PC-3 (cell line): Measurements from ENCODE around the gene MYO18A. TPM values are rescaled to one million over a fixed set of nuclear protein-coding genes. Genes with fewer than 3 reads are reported as not detected.

Experiments
- ATAC-seq: fragments of 200-7000 bp; cut with Tn5 transposase; 2 replicates; pipeline ENCODE4 v1.9.1; 2020; ENCODE audit warnings: mild to moderate bottlenecking, moderate library complexity
- BruUV-seq: library from RNA; stranded (reverse); fragments of 400-500 nt; replicated peaks from 2 replicates; lab custom pipeline; 2021; lab: Mats Ljungman, UMichigan
- CTCF ChIA-PET: fragments of 300-600 bp; sonication (Branson Sonifier 250); formaldehyde crosslinking; loops from one replicate; lab custom pipeline; 2022; ENCODE audit warnings: antibody characterized with exemption; lab: Charles Lee
- POLR2A ChIA-PET: fragments of 300-600 bp; sonication (Branson Sonifier 250); formaldehyde crosslinking; loops from one replicate; lab custom pipeline; 2022; ENCODE audit warnings: antibody characterized with exemption; ENCODE audit not compliant: unreplicated experiment; lab: Charles Lee
- DNase-seq: peaks from one replicate; pipeline ENCODE4 v3.0.0-alpha.2; 2015
- H2AFZ ChIP-seq: fragments of 300-600 bp; sonication (generic); 2 replicates; pipeline ENCODE4 v1.6.0; 2016; ENCODE audit warnings: antibody characterized with exemption, low read length
- H3F3A ChIP-seq: fragments of 300-600 bp; sonication (generic); one replicate; pipeline ENCODE4 v1.6.0; 2017; ENCODE audit warnings: antibody characterized with exemption, low read length, control low read depth, mild to moderate bottlenecking; ENCODE audit not compliant: unreplicated experiment
- H3K27ac ChIP-seq: fragments of 300-600 bp; sonication (generic); 2 replicates; pipeline ENCODE4 v1.5.1; 2016; ENCODE audit warnings: mild to moderate bottlenecking, low read length
- H3K27me3 ChIP-seq: fragments of 300-600 bp; sonication (generic); 2 replicates; pipeline ENCODE4 v1.6.1; 2016; ENCODE audit warnings: low read length, mixed read lengths
- H3K36me3 ChIP-seq: fragments of 300-600 bp; sonication (generic); 2 replicates; pipeline ENCODE4 v1.6.1; 2016; ENCODE audit warnings: low read depth, mixed run types, low read length, mixed read lengths
- H3K4me1 ChIP-seq: fragments of 300-600 bp; sonication (generic); 2 replicates; pipeline ENCODE4 v1.5.1; 2016; ENCODE audit warnings: low read length; ENCODE audit not compliant: insufficient read depth
- H3K4me2 ChIP-seq: fragments of 300-600 bp; sonication (generic); 2 replicates; pipeline ENCODE4 v1.6.0; 2016; ENCODE audit warnings: low read length
- H3K4me3 ChIP-seq: fragments of 300-600 bp; sonication (generic); 2 replicates; pipeline ENCODE4 v1.5.1; 2016; ENCODE audit warnings: mild to moderate bottlenecking, low read length, mixed read lengths
- H3K79me2 ChIP-seq: fragments of 300-600 bp; sonication (generic); 2 replicates; pipeline ENCODE4 v1.6.1; 2017; ENCODE audit warnings: low read length, mixed read lengths
- H3K9ac ChIP-seq: fragments of 300-600 bp; sonication (generic); 2 replicates; pipeline ENCODE4 v1.6.0; 2016; ENCODE audit warnings: mild to moderate bottlenecking, low read length
- H3K9me2 ChIP-seq: fragments of 300-600 bp; sonication (generic); replicated peaks from 2 replicates; pipeline ENCODE4 v1.6.1; 2016; ENCODE audit warnings: mixed run types, low read length, mixed read lengths
- H3K9me3 ChIP-seq: fragments of 300-600 bp; sonication (generic); 2 replicates; pipeline ENCODE4 v1.6.1; 2016; ENCODE audit warnings: low read length, mixed read lengths
- H4K20me1 ChIP-seq: fragments of 300-600 bp; sonication (generic); 2 replicates; pipeline ENCODE4 v1.6.1; 2016; ENCODE audit warnings: low read length, mixed read lengths
- CTCF ChIP-seq: fragments of 300-600 bp; sonication (generic); conservative IDR thresholded peaks from 2 replicates; pipeline ENCODE4 v1.5.1; 2017; ENCODE audit warnings: antibody characterized with exemption, low read depth, mild to moderate bottlenecking, low read length
- EZH2 ChIP-seq: fragments of 300-600 bp; sonication (generic); IDR thresholded peaks from one replicate; pipeline ENCODE4 v1.6.1; 2017; ENCODE audit warnings: antibody characterized with exemption, mild to moderate bottlenecking, low read length; ENCODE audit not compliant: unreplicated experiment
- EZH2phosphoT487 ChIP-seq: fragments of 300-600 bp; sonication (generic); IDR thresholded peaks from 2 replicates; pipeline ENCODE4 v1.6.1; 2018; ENCODE audit warnings: mild to moderate bottlenecking, antibody characterized with exemption, low read length, borderline replicate concordance
- intact Hi-C: fragments of 100-400 bp; cut with micrococcal nuclease; formaldehyde crosslinking; loops from 2 replicates; pipeline ENCODE4 v1.9.0; 2023
- total RNA-seq: library from RNA; depleted of rRNA; stranded (reverse); fragments of >200 nt; gene quantifications from 2 replicates; pipeline ENCODE4 v1.2.3, GENCODE V29; 2014

MYO18A gene
- total RNA-seq, 1 experiment from 2014 or later = 28.0 TPM

- H3K27ac ChIP-seq = peak overlapping the region; percentile 70
- no peaks in the 10 kb centered on the region for H3K9me3 ChIP-seq
- no peaks in the 10 kb centered on the region for H3F3A ChIP-seq
- H3K9me2 ChIP-seq = no peaks in the 10 kb centered on the region
- peak; percentile 84 for DNase-seq
- H3K36me3 ChIP-seq = no peaks in the 10 kb centered on the region
- CTCF ChIA-PET = no interaction called here
- intact Hi-C loops = loop anchor here (1.0 kb wide), 1 partner anchor 26 kb away; no protein-coding TSS in a partner anchor
- no peak overlapping the region for H2AFZ ChIP-seq
- no peak overlapping the region for H3K4me3 ChIP-seq
- no peaks in the 10 kb centered on the region for H3K27me3 ChIP-seq
- TF ChIP-seq CTCF (no peak), EZH2phosphoT487 (no peak), EZH2 (no peak)
- H3K79me2 ChIP-seq = peaks cover 27% of the 10 kb centered on the region
- no peak overlapping the region for H3K9ac ChIP-seq
- BruUV-seq = no TSS peak
- POLR2A ChIA-PET = no interaction called here
- peaks cover 69% of the 10 kb centered on the region for H3K4me1 ChIP-seq
- peak overlapping the region; percentile 47 for H3K4me2 ChIP-seq
- H4K20me1 ChIP-seq = no peaks in the 10 kb centered on the region
- peak; percentile 31 for ATAC-seq
Measured at GRCh38 chr17:29151567-29151966, 28.6 kb downstream of the MYO18A start.

- peak overlapping the region; percentile 18; the same call in 1 of the 2 replicates for H3K27ac ChIP-seq
- H3F3A ChIP-seq = no peaks in the 10 kb centered on the region
- no peaks in the 10 kb centered on the region for H3K9me3 ChIP-seq
- H3K4me3 ChIP-seq = no peak overlapping the region
- no peak overlapping the region for H2AFZ ChIP-seq
- TF ChIP-seq EZH2phosphoT487 (no peak), CTCF (no peak), EZH2 (no peak)
- ChIA-PET CTCF (interaction anchor here (1.1 to 1.2 kb wide), 2 partner anchors 29 to 30 kb away, joined by 5 to 7 read pairs; partner anchors contain the start of gene MYO18A), POLR2A (no interaction called here)
- no peaks in the 10 kb centered on the region for H4K20me1 ChIP-seq
- peaks cover 18% of the 10 kb centered on the region for H3K79me2 ChIP-seq
- no peaks in the 10 kb centered on the region for H3K9me2 ChIP-seq
- DNase-seq (peak; percentile 25), ATAC-seq (no peak)
- no peaks in the 10 kb centered on the region for H3K36me3 ChIP-seq
- BruUV-seq = no TSS peak
- H3K9ac ChIP-seq = no peak overlapping the region
- H3K4me1 ChIP-seq = peaks cover 55% of the 10 kb centered on the region
- intact Hi-C loops = no loop called here
- H3K27me3 ChIP-seq = no peaks in the 10 kb centered on the region
- no peak overlapping the region for H3K4me2 ChIP-seq
Measured at GRCh38 chr17:29150161-29150560, 30.0 kb downstream of the MYO18A start.

GRCh38 chr17:29149431-29150064, 30.6 kb downstream of the MYO18A start:
- Histone ChIP-seq H3K4me2 (peak overlapping the region; percentile 68), H3K9ac (no peak overlapping the region), H3K4me1 (peaks cover 49% of the 10 kb centered on the region), H3K27me3 (no peaks in the 10 kb centered on the region), H3K9me3 (no peaks in the 10 kb centered on the region), H3K4me3 (peak overlapping the region; percentile 65; the same call in 1 of the 2 replicates), H3F3A (no peaks in the 10 kb centered on the region), H2AFZ (peak overlapping the region; percentile 84; the same call in 1 of the 2 replicates), H3K27ac (0 out of 2 replicates have a peak overlapping the region, but pooled peaks have one; percentile 5), H3K36me3 (no peaks in the 10 kb centered on the region), H3K9me2 (no peaks in the 10 kb centered on the region), H4K20me1 (no peaks in the 10 kb centered on the region), H3K79me2 (peaks cover 14% of the 10 kb centered on the region)
- BruUV-seq = no TSS peak
- intact Hi-C loops = loop anchor here (5.0 kb wide), 1 partner anchor 143 kb away; the partner anchor contains the start of gene NUFIP2
- ATAC-seq (no peak), DNase-seq (no peak)
- TF ChIP-seq EZH2 = no peak
- ChIA-PET CTCF (interaction anchor here (0.6 to 1.3 kb wide), 8 partner anchors 26 to 144 kb away, joined by 3 to 34 read pairs (median 5); partner anchors contain the start of genes MYO18A and NUFIP2), POLR2A (interaction anchor here (1.1 kb wide), 1 partner anchor 31 kb away, joined by 20 read pairs; the partner anchor contains the start of gene MYO18A)
